GM18511 (cell line): ENCODE measurements around the gene UVRAG.
"Not testable (repeated sequence)": the region's sequence is repeated elsewhere in the genome, so short reads cannot be mapped to it uniquely, and the experiment has no call there.

Experiments
- ATAC-seq: cut with Tn5 transposase; IDR thresholded peaks from one replicate; pipeline ENCODE4 v1.9.1; 2021; ENCODE audit warnings: mild to moderate bottlenecking, moderate library complexity; ENCODE audit not compliant: unreplicated experiment

The UVRAG gene

DNA sequence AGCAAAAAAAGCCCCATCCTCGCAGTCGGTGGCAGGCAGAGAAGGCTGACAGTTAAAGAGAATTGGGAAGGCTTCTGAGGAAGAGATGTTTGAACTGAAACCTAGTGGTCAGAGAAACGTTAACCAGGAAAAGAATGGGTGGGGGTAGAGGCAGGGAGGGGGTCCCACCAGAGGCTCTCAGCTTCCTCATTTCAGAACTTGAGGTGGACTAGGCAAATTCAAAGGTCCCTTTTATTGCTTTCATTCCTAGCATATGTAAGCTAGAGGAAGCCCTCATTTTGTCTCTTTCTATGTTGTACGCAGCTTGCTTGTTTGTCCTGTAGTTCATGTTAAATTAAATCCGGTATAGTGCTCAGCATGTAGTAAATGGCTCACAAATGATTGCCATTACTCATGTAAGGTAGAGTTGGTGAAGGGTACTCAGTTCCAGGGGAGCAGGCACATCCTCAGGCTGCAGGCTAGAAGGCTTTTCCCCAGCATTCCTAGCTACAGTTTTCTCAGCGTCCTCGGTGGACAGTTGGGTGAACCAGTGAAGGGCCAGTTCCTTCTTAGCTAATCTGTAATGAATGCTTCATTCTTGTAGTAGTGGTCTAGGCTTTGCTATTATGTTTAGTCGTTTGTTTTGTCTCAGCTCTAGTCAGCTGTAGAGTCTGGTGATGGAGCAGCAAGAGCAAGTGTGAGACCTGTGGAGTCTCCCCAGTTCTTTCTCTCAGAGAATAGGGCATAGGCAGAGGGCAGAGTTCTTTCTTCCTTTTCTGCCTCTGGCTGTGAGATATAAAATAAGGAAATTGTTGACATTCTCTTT, 58.6 kb downstream of the UVRAG start:
- ATAC-seq: peak; percentile 80

DNA sequence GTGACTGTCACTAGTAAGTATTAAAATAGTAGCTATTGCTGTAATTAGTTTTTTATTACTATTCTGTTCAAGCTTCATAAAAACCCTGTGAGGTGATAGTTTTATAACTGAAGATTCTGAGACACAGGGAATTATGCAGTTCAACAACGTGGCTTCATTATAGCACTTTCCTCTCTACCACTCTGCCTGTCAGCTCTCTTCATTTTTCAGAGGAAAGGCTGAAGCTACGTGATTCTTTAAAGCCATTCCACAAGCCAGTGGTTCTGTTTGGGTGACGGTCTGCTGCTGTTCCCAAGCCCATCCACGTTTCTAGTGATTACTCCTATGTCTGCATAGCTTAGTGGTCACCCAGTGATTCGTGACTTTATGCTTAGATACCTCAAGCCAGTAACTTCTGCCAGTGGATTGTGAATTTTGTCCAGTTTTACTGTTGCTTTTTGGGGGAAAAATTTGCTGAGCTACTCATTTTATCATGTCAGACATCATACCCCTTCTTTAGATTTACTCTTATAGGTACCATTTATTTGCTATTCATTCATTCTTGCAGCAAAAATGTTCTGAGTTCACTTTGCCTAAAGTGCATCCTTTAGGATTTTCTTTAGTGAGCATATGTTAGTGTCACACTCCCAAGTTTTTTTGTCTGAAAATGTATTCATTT, 59.8 kb downstream of the UVRAG start:
- ATAC-seq: no peak

DNA sequence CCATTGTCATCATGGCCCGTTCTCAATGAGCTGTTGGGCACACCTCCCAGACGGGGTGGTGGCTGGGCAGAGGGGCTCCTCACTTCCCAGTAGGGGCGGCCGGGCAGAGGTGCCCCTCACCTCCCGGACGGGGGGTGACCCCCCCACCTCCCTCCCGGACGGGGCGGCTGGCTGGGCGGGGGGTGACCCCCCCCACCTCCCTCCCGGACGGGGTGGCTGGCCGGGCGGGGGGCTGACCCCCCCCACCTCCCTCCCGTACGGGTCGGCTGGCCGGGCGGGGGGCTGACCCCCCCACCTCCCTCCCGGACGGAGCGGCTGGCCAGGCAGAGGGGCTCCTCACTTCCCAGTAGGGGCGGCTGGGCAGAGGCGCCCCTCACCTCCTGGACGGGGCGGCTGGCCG, 62.3 kb downstream of the UVRAG start:
- ATAC-seq: not testable (repeated sequence)

DNA sequence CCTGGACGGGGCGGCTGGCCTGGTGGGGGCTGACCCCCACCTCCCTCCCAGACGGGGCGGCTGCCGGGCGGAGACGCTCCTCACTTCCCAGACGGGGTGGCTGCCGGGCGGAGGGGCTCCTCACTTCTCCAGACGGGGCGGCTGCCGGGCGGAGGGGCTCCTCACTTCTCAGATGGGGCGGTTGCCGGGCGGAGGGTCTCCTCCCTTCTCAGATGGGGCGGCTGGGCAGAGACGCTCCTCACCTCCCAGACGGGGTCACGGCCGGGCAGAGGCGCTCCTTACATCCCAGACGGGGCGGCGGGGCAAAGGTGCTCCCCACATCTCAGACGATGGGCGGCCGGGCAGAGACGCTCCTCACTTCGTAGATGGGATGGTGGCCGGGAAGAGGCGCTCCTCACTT, 62.9 kb downstream of the UVRAG start:
- ATAC-seq: not testable (repeated sequence)

DNA sequence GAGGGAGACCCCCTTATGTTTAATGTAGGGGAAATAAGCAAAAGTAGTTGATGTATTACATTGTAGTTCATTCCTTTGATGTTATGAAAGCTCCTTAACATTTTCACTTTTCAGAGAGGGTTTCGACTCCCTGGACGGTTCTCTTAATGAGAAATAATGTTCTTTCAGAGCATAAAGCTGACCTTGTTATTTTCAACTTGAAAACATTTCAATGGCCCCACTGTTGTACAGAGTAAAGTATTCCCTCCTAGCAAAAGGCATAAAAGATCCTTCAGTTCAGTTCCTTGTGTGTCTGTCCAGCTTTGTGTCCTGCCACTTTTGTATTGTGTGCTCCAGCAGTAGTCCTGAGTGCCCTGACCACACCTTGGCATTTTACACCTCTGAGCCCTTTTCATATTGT, 63.9 kb downstream of the UVRAG start:
- ATAC-seq: no peak

DNA sequence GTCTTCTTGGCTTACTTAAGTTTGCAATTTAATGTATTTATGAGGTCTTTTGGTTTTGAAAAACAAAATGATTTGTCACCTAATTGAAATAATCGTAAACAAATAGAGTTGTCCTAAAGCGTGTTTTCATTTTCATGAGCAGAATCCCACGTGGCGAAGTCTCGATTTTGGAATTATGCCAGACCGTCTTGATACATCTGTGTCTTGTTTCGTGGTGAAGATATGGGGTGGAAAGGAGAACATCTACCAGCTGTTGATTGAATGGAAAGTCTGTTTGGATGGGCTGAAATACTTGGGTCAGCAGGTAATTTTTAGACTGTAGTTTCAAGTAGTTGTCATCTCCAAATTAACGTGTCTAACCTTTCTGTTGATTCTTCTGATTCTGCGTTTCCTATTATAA, 64.7 kb downstream of the UVRAG start:
- ATAC-seq: no peak

DNA sequence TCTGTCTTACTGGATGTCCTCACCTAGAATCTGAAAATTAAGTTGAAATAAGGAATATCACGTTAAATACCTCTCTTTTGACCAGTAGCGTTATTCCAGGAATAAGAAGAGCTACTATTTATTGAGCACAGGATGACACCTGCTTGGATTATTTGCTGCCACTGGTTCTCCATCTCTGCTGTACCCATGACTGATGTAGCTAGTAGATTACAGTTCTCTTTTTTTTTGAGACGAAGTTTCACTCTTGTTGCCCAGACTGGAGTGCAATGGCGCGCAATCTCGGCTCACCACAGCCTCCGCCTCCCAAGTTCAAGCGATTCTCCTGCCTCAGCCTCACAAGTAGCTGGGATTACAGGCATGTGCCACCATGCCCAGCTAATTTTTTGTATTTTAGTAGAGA, 65.3 kb downstream of the UVRAG start:
- ATAC-seq: not testable (repeated sequence)

DNA sequence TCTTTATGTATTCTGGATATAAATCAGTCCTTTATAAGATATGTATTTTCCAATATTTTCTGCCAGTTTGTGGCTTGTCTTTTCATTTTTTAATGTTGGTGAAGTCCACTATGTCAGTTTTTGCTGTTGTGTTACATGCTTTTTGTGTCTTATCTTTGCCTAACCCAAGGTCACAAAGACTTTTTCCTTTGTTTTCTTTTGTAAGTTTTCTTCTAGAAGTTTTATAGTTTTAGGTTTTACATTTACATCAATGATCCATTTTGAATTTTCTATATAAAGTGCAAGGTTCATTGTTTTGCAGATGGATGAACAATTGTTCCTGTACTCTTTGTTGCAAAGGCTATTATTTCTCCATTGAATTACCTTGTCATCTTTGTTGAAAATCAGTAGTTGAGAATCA, 69.3 kb downstream of the UVRAG start:
- no peak for ATAC-seq

DNA sequence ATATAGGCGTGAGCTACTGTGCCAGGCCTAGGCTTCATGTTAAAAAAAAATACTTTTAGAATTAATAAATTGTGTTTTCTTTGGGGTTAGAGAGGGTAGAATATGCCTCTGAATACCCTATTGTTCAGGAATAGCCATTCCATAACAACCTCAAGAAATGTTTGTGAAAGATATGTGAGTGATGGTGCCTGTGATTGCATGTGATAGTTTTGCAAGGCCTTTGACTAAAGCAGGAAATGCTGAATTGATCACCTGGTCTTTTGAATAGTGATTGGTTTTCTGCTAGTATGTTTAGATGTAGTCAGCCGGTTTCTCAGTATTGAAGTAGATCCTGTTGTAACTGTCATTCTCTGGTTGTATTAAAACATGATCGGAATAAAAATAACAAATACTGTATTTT, 73.4 kb downstream of the UVRAG start:
- ATAC-seq: no peak

DNA sequence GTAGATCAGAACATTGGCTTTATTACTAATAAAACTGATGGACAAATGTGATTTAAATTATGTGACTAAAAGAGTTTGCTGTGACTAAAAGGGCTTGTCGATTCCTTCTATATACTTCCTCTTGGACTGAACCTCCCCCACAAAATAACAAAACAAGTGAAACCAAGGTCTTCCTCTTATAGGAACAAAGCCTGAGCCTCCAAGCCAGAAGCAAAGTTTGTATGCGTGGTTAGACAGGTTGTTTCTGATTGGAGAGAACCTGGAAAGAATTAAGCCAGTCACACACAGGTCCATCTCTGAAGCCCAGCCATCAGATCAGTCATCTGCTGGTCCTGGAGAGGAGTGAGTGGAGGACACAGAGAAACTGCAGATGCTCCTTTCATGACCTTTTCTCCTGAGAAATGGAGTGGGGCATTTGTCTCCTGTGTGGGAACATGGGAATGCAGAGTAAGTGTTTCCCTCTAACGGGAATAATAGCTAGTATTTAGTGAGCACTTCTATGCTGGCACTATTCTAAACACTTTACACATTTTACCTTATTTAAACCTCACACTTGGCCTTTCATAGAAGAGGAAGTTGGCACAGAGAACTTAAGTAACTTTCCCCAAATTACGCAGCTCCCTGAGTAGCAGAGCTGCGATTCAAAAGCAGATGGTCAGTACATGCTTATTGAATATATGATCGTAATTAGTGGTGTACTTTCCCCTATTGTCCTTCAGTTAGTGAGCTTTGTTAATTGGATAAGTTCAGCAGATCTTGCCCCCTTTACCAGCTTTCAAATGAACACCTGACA, 77.1 kb downstream of the UVRAG start:
- ATAC-seq: peak; percentile 70

DNA sequence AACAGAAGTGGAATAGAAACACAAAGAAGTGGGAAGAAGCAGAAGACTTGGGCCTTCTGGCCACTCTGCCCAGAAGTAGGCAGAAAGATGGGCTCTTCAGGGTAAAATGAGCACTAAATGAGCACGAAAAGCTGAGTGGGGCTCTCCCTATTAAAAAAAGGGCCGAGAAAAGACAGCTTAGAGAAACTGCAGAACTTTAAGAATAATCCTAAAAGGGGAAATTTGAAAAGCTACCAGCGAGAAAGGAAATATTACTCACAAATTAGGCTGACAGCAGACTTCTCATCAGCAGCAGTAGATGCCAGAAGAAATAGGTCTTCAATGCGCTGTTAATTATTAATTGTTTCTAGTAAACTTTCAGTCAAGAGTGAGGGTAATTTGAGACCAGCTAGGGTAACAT, 78.2 kb downstream of the UVRAG start:
- no peak for ATAC-seq

DNA sequence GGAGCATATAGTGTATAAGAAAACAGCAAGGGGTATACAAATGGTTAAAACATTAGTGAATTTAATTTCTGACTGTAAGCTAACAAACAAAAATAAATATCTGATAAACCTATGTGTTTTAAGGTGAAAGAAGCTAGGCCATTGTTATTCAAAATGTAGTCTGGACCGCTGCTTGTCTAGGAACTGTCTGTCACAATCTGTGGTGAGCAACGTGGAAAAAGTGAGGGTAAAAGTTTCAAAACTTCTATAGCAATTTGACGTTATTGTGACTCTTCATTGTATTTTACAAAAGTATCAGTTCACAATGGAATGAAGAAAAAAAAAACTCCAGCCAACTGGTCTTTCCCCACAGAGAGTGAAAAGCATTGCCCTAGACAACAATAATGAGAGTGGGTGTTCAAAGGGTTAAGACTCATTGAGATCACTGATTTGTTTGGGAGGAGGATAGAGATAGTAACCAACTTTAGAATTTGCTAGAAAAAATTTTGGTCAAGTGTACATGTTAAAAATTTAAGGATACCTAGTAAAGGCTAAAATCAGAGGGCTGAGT, 79.1 kb downstream of the UVRAG start:
- ATAC-seq: no peak

DNA sequence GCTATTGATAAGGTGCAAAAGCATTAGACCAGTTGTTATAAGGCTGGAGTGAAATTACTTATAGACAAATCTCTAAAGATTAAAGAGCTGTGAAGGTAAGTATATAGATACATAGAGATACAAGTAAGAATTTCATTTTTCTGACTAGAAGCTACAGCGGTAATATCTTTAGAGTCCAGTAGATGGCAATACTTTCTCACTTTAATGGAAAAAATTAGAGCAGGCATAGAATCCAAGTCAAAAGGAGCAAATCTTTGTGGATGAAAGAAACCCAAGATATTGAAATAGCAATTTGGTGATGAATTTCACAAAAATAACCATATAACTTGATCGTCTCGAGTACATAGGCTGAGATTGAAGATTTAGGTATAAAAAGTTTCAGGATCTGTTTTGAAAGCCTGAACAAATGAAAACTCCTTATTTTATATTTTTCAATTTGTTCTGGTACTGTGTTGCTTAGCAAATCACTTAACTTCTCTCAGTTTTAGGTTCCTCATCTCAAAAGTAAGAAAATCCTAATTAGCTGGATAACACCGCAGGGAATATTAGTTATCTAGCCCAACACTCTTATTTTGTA, 81.9 kb downstream of the UVRAG start:
- no peak for ATAC-seq

DNA sequence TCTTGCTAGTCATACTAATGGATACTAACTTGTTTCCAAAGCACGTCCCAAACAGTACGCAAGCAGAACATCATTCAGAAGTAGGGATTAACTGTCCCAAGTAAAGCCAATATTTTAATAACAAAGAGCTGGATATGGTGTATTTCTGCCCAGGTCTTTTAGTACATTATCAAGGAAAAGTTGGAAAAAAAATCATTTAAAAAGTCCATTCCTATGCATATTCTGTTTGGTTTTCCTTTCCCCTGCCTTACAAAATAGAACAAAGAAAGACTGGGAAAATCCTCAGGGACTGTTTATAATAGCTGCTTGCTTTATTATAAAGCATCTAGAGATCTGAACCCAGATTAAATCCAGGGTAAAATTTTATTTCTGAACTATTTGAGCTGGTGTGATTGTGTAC, 83.9 kb downstream of the UVRAG start:
- no peak for ATAC-seq

DNA sequence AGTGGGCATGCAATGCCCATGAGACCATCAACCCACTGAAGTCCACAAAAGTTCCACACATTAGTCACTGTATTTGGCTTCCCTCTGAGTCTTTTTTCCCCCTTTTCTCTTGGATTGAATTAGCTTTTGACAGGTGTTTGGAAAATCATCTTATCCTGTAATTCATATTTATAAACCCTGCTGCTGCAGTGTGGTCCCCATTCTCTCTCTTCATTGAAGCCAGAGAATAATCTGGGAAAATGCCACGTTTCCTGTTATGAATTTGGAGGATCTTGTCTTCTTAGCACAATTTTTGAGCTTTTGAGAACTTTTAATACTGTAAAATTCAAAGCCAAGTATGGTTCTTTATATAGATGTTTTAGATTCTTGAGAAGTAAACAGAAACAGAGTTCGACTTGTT, 84.8 kb downstream of the UVRAG start:
- ATAC-seq: no peak

DNA sequence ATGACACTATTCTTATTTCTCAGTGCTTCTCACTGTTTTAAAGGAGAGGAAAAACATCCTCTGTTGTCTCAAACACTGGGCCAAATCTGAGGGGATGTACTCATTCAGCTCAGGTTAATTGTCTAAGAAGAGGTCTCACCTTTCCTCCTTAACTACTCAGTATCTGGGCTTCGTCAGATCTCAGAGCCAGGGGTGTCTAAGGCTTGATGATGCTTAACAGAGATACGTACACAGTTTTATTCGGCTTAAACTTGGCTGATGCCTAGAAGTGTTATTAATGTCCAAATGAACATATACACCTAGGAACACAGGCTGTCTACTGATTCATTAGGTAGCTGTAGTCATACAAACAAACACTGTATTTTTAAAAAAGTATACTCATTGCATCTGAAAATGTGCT, 85.8 kb downstream of the UVRAG start:
- ATAC-seq: no peak

DNA sequence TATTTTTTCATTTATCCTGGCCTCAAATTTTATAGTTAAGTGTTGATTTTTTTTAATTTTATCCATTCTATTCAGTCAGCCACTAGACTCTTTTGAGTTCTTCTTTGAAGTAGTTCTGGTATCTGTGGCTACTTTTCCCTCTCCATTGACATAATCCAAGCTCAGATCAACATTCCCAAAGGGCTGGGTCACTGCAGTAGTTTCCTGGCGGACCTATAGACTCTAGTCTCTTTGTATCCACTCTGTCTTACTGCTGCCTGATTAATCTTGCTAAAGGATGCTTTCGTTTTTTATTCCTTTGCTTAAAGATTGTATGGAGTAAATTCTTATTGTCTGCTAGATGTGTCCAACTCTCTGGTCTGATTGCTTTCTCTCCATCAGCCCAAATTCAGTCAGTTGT, 87.6 kb downstream of the UVRAG start:
- no peak for ATAC-seq

DNA sequence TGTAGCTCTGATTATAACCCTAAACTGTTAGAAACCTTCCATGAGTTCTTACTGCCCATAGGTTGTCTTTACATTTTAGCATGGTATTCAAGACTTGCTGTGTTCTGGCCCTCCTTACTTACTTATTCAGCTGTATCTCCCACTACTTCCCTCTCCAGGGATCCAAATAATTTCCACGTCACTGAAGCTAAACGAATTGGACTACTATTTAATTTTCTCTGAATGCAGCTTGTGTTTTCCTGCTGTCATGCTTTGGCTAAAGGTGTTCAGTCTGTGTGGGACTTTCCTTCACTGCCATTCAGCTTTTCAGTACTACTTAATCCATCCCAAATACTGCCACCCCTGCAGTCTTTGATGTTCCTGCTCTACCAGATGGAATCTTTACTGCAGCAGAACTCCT, 88.3 kb downstream of the UVRAG start:
- ATAC-seq: no peak

DNA sequence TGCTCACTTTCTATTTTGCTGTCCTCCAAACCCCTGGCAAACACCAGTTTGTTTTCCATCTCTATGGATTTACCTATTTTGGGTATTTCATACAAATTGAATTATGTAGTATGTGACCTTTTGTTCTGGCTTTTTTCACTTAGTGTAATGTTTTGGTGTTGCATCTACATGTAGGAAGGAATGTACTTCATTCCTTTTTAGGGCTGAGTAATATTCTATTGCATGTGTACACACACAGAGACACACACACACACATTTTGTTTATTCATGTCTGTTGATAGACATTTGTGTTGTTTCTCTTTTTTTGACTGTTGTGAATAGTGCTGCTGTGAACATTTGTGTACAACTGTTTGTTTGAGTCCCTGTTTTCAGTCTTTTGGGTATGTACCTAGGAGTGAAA, 90.4 kb downstream of the UVRAG start:
- ATAC-seq: no peak

DNA sequence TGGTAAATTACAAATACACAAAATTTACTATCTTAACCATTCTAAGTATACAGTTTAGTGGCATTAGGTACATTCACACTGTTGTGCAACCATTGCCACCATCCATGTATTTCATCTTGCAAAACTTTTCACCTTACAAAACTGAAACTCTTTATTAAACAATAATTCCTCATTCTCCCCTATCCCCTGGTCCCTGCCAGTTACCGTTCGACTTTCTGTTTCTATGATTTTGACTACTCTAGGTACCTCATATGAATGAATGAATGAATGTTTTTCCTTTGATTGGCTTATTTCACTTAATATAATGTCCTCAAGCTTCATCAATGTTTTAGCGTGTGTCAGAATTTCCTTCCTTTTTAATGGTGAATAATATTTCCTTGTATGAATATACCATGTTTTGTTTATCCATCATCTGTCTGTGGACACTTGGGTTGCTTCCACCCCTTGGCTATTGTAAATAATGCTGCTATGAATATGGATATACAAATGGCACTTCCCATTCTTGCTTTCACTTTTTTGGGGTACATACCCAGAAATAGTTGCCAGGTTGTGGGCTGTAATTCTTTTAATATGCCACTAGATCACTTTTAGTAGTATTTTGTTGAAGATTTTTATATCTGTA, 93.0 kb downstream of the UVRAG start:
- no peak for ATAC-seq
